SK-N-SH (cell line): ENCODE data around the gene MFSD2B.

Source experiments
- EZH2phosphoT487 ChIP-seq: fragments of 200-600 bp; sonication (generic); IDR thresholded peaks from 2 replicates; pipeline ENCODE4 v1.6.1; 2017; ENCODE audit warnings: low read depth, mixed run types, mild to moderate bottlenecking, antibody characterized with exemption, moderate library complexity, borderline replicate concordance
- GABPA ChIP-seq: IDR thresholded peaks from 2 replicates; pipeline ENCODE4 v1.4.0; 2012; ENCODE audit warnings: low read depth, mild to moderate bottlenecking
- POLR2AphosphoS5 ChIP-seq: IDR thresholded peaks from 2 replicates; pipeline ENCODE4 v1.6.1; 2012; ENCODE audit warnings: low read depth, low read length
- RFX5 ChIP-seq: IDR thresholded peaks from 2 replicates; pipeline ENCODE4 v1.6.1; 2012; ENCODE audit warnings: mild to moderate bottlenecking, improper control_type of control experiment, low read length
- RXRA ChIP-seq: IDR thresholded peaks from 2 replicates; pipeline ENCODE4 v1.4.0; 2012; ENCODE audit warnings: low read depth, mild to moderate bottlenecking, borderline replicate concordance
- YY1 ChIP-seq: IDR thresholded peaks from 2 replicates; pipeline ENCODE4 v1.4.0; 2012; ENCODE audit warnings: low read depth, mild to moderate bottlenecking
- TF ChIP-seq, protein P1 (sequence below): fragments of 200-600 bp; sonication (generic); IDR thresholded peaks from 2 replicates; pipeline ENCODE4 v1.6.1; 2017; ENCODE audit warnings: antibody characterized with exemption, mild to moderate bottlenecking, moderate library complexity
- TF ChIP-seq, protein P2 (sequence below): IDR thresholded peaks from 2 replicates; pipeline ENCODE4 v1.4.0; 2012; ENCODE audit warnings: low read depth, borderline replicate concordance
- TF ChIP-seq, protein P3 (sequence below): fragments of 150-350 bp; IDR thresholded peaks from 2 replicates; pipeline ENCODE4 v1.6.1; 2017; ENCODE audit warnings: antibody characterized with exemption, low read length, low read depth, borderline replicate concordance

DNA sequence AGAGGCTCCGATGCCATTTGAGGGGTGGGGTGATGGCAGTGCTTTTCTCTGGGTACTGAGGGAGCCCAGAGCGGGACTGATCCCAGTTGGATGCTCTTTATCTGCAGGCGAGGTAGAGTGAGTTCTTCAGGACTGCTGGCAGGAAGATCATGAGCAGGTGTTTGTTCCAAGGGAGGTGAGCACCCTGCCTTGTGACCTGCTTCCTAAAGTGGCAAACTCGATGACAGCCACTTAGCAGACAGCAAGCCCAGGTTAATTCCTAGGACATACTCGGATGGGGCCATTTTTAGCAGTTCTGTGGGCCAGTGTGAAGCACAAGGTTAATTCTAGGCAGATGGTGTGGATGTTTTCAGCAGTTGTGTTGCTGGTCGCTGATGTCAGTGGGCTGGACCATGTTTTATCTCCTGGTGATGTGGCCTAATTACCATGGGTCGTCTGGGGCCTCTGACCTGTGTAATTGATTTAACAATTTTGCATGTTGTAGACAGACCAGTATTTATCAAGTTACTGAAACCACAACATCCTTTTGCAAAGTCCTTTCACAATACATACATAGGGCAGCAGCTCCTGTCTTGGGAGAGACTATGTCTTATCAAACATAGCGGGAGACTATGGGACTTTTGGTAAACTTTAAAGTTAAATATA lies 44.6 kb downstream of the MFSD2B start:
- no peak for TF ChIP-seq RXRA
- TF ChIP-seq, protein P1, sequence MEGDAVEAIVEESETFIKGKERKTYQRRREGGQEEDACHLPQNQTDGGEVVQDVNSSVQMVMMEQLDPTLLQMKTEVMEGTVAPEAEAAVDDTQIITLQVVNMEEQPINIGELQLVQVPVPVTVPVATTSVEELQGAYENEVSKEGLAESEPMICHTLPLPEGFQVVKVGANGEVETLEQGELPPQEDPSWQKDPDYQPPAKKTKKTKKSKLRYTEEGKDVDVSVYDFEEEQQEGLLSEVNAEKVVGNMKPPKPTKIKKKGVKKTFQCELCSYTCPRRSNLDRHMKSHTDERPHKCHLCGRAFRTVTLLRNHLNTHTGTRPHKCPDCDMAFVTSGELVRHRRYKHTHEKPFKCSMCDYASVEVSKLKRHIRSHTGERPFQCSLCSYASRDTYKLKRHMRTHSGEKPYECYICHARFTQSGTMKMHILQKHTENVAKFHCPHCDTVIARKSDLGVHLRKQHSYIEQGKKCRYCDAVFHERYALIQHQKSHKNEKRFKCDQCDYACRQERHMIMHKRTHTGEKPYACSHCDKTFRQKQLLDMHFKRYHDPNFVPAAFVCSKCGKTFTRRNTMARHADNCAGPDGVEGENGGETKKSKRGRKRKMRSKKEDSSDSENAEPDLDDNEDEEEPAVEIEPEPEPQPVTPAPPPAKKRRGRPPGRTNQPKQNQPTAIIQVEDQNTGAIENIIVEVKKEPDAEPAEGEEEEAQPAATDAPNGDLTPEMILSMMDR, result no peak
- TF ChIP-seq, protein P2, sequence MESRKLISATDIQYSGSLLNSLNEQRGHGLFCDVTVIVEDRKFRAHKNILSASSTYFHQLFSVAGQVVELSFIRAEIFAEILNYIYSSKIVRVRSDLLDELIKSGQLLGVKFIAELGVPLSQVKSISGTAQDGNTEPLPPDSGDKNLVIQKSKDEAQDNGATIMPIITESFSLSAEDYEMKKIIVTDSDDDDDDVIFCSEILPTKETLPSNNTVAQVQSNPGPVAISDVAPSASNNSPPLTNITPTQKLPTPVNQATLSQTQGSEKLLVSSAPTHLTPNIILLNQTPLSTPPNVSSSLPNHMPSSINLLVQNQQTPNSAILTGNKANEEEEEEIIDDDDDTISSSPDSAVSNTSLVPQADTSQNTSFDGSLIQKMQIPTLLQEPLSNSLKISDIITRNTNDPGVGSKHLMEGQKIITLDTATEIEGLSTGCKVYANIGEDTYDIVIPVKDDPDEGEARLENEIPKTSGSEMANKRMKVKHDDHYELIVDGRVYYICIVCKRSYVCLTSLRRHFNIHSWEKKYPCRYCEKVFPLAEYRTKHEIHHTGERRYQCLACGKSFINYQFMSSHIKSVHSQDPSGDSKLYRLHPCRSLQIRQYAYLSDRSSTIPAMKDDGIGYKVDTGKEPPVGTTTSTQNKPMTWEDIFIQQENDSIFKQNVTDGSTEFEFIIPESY, result no peak
- TF ChIP-seq YY1, result no peak
- TF ChIP-seq, protein P3, sequence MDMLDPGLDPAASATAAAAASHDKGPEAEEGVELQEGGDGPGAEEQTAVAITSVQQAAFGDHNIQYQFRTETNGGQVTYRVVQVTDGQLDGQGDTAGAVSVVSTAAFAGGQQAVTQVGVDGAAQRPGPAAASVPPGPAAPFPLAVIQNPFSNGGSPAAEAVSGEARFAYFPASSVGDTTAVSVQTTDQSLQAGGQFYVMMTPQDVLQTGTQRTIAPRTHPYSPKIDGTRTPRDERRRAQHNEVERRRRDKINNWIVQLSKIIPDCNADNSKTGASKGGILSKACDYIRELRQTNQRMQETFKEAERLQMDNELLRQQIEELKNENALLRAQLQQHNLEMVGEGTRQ, result no peak
- no peak for TF ChIP-seq EZH2phosphoT487
- TF ChIP-seq GABPA, result no peak
- TF ChIP-seq RFX5, result no peak
- TF ChIP-seq POLR2AphosphoS5, result no peak
